GM21619 (cell line): ENCODE results near the gene HP1BP3.
A peak's percentile ranks its signal among the peaks of the same experiment; 100 is the strongest.

Source experiments
- ATAC-seq: cut with Tn5 transposase; IDR thresholded peaks from one replicate; pipeline ENCODE4 v1.9.1; 2021; ENCODE audit not compliant: unreplicated experiment

HP1BP3 gene

GRCh38 chr1:20771780-20772179 is 15.3 kb downstream of the HP1BP3 start:
- ATAC-seq = no peak

GRCh38 chr1:20770314-20771087 is 16.6 kb downstream of the HP1BP3 start:
- ATAC-seq = no peak

- no peak for ATAC-seq
These were observed 19.8 kb downstream of the HP1BP3 start for GRCh38 chr1:20767271-20767670.

GRCh38 chr1:20763417-20763816 is 23.7 kb downstream of the HP1BP3 start:
- ATAC-seq = no peak

DNA sequence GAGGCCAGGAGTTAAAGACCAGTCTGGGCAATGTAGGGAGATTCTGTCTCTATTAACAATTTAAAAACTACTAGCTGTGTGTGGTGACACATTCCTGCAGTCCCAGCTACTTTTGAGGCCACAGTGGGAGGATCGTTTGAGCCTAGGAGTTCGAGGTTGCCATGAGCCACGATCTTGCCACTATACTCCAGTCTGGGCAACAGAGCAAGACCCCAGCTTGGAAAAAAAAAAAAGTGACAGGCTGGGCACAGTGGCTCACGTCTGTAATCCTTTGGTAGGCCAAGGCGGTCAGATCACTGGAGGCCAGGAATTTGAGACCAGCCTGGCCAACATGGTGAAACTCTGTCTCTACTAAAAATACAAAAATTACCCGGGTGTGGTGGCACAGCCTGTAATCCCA is 26.8 kb downstream of the HP1BP3 start:
- ATAC-seq = no peak

GRCh38 chr1:20753589-20753988 is 33.5 kb downstream of the HP1BP3 start:
- ATAC-seq = no peak

GRCh38 chr1:20751462-20751990 is 35.6 kb downstream of the HP1BP3 start:
- ATAC-seq = no peak

DNA sequence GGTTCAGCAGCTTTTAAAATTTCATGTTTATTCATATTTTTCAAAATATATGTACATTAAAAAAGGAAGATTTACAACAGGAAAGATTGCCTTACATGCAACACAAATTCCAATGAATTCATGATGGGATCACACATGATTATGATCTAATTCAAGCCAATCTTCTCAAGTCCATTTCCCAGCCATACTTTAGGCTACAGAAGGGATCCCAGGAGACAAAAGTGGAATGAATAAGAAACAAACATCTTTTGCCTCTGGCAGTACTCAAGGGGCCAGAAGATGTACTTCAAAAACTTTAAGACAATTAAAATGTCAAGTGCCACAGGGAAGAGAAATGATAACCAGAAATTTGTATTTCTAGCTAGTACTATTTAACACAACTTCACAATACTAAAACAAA is 44.4 kb downstream of the HP1BP3 start:
- ATAC-seq = no peak

DNA sequence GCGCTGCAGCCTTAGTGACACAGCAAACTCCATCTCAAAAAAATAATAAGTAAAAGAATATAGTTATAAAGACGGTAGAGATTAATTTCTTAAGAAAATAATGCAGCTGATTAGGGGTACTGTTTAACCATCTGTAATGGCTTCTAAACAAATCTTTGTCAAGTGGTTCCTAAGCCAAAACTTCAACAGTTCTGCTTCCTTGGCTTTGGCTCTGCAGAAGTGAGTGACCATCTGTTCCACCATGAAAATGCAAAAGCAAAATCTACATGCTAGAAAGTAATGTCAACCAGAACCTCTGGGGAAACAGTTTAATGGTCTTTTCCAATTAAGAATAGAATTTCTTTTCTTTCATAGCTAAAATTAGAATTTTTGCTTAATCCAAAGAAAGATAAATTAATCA is 46.3 kb downstream of the HP1BP3 start:
- ATAC-seq = no peak

DNA sequence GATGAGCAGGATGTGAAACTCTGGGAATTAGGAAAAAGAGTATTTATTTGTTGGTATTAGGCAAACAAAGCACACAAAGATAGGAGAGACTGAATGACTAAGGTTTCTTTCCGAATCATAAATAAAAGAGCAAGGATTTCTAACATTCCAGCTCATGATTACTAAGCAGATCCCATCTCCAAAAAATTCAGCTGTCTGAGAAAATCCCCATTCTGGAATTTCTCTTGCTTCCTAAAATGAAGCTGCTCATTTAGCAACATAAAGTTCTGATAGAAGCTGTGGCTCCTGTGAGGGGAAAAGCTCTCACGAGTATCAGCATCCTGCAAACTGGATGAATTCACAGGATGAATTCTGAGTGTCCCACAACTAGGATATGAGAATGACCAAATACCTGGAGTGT is 47.9 kb downstream of the HP1BP3 start:
- no peak for ATAC-seq

DNA sequence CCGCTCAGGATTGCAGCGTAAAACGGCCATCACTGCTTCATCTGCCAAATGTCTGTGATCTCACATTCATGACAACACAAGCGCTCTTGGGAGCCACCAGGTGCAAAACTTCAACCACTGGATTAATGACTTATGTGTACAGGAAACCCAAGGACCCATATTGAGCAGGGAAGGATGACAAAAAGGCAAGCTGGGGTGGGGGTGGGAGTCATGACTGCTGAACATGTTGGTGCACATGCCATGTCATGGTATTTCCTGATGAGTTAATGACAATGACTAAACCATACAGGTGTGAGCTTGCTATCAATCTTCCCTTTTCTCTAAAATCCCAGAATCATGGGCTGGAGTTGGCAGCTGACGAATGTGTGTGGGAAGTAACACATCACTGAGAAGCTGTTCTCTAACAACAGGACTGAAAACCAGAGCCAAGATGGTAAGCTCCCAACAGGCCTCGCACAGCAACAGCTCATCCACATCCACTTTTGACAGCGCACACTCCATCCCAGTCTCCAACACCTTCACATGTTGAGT is 51.5 kb downstream of the HP1BP3 start:
- ATAC-seq = no peak

DNA sequence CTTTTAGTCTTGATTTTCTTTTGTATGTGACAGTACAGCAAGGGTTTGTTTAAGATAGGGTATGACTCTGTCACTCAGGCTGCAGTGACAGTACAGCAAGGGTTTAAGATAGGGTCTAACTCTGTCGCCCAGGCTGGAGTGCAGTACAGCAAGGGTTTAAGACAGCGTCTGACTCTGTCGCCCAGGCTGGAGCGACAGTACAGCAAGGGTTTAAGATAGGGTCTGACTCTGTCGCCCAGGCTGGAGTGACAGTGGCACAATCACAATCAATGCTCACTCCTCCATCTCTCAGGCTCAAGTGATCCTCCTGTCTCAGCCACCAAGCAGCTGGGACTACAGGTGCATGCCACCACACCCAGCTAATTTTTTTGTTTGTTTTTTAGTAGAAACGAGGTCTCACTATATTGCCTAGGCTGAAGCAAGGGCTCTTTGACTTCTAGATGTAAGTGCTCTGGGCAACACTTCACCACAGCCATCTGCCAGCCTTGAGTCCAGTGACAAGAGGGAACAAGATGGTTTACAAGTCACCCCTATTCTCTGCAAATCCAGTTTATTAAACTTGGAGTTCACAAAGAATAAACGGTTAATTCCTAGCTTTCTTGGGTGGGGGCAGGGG is 53.6 kb downstream of the HP1BP3 start:
- no peak for ATAC-seq

- ATAC-seq = peak; percentile 52
These were observed 54.3 kb downstream of the HP1BP3 start, which contains the start of gene SH2D5 for GRCh38 chr1:20732588-20733359. Gene SH2D5, minus strand, starts transcription at chr1:20732703. Its CDS starts 4,659 bp downstream, at chr1:20728044.

GRCh38 chr1:20732071-20732587 is 55.0 kb downstream of the HP1BP3 start:
- peak; percentile 50 for ATAC-seq

DNA sequence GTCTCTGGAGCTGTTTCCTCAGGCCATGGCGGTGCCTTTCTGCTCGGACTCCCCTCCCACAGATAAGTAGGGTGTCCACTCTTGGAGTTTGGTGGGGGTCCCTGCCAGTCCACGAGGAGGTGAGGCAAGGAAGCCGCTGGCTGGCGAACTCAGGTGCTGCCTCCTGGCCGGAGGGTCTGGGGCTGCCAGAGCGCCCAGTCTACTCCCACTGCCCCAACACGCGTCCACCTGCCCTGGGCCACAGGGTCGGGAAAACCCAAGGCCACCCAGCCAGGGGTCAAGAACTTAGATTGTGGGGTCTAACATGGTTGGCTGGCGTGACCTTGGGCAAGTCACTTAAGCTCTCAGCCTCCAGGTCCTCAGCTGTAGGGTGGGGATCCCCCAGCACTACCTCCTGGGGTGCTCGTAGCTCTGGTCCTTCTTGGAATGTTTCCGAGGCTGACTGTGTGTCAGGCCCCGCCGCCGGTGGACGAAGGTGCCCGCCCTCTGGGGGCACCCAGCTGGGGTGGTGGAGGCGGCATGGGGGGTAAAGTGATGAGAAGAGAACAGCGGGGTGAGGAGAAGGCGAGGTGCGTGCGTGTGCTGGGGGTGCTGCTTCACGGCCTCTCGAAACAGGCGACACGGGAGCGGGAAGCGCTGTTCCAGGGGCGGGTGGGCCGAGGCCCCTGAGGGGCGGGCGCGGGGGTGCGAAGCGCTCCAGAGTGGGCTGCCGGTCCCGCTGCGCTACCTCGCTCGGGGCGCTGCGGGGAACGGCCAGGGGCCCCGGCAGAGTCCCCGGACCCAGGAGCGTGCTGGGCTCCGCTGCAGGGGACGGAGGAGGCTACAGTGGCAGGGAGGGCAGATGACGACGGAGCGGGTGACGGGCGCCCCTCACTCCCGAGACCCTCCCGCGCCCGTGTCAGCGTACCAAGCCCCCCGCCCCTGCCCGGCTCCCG is 55.8 kb downstream of the HP1BP3 start:
- no peak for ATAC-seq

DNA sequence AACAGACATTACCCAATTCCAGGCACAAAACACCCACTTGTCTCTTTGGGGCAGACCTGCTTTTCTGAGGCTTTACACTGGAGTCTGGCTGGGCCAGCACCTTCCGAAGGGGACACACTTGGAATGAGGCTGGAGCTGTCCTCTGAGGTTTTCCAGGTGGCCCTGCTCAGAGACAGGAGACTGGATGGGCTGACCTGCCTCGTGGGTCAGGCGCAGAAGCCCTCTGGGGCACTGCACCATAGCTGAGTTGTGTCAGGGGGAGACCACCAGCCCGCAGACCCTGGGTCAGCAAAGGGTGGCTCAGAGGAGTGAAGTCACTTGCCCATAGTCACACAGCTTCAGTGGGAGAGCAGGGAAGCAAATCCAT is 56.4 kb downstream of the HP1BP3 start:
- ATAC-seq = no peak

DNA sequence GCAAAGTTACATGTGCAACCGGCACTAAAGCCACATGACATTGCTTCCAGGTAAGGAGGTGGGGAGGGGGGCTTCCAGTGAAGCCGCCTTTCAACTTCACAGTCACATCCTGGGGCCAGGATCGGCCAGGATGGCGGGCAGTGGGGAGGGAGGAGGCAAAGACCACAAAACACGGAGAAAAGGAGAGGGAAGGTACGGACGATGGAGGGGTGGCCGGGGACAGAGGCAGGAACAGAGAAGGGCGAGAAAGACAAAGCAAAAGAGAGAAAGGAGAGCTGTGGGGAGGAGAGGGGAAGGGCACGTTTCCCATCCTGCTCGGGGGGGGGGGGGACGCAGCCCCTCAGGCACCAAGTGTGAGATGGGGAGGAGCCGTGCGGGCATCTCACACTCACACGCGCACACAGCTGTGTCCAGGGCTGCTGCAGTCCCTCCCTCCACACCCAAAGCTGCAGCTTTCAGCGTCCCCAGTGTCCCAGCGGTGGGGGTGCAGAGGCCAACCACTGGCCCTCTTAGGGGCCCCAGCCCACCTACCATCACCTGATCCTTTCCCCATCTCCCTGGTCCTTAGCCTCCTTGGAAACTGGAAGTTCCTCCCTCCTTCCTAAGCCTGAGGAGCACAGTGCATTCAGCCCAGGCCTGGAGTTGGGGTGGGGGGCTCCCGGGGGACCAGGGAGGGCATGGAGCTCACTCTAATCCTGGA is 57.0 kb downstream of the HP1BP3 start:
- ATAC-seq = no peak

GRCh38 chr1:20729155-20729931 is 57.8 kb downstream of the HP1BP3 start:
- ATAC-seq = no peak
